GM11168 (cell line): ENCODE results near the gene NCR3LG1.

Experiments used
- in situ Hi-C: fragments of 300-500 bp; cut with MboI; formaldehyde crosslinking; loops from one replicate; pipeline ENCODE4 v1.12.0; 2022; ENCODE audit warnings: low sequenced_read_pairs; ENCODE audit not compliant: unreplicated experiment

Gene NCR3LG1

GRCh38 chr11:17369094-17369493, 17.5 kb downstream of the NCR3LG1 start:
- in situ Hi-C loops, result no loop called here

- in situ Hi-C loops, result no loop called here
Measured at GRCh38 chr11:17369684-17370243, 18.2 kb downstream of the NCR3LG1 start.

- in situ Hi-C loops, result no loop called here
Measured at GRCh38 chr11:17371614-17372013, 20.0 kb downstream of the NCR3LG1 start.

GRCh38 chr11:17375547-17375946, 23.9 kb downstream of the NCR3LG1 start:
- in situ Hi-C loops, result no loop called here

GRCh38 chr11:17376493-17376892, 24.9 kb downstream of the NCR3LG1 start:
- in situ Hi-C loops, result no loop called here

- in situ Hi-C loops, result no loop called here
Measured at GRCh38 chr11:17378655-17379054, 27.1 kb downstream of the NCR3LG1 start.

- in situ Hi-C loops, result loop anchor here (5.0 kb wide), 1 partner anchor 128 kb away; no protein-coding TSS in a partner anchor
Measured at GRCh38 chr11:17379383-17380180, 28.0 kb downstream of the NCR3LG1 start.

- in situ Hi-C loops, result loop anchor here (5.0 kb wide), 1 partner anchor 126 kb away; no protein-coding TSS in a partner anchor
Measured at GRCh38 chr11:17381156-17381555, 29.6 kb downstream of the NCR3LG1 start.

GRCh38 chr11:17382046-17382728, 30.6 kb downstream of the NCR3LG1 start:
- in situ Hi-C loops, result loop anchor here (5.0 kb wide), 1 partner anchor 125 kb away; no protein-coding TSS in a partner anchor

- in situ Hi-C loops, result loop anchor here (5.0 kb wide), 1 partner anchor 124 kb away; no protein-coding TSS in a partner anchor
Measured at GRCh38 chr11:17383461-17383860, 31.9 kb downstream of the NCR3LG1 start.

- in situ Hi-C loops, result loop anchor here (5.0 kb wide), 1 partner anchor 123 kb away; no protein-coding TSS in a partner anchor
Measured at GRCh38 chr11:17384002-17384511, 32.5 kb downstream of the NCR3LG1 start.

- in situ Hi-C loops, result no loop called here
Measured at GRCh38 chr11:17385492-17385891, 33.9 kb downstream of the NCR3LG1 start.

- in situ Hi-C loops, result no loop called here
Measured at GRCh38 chr11:17385926-17386325, 34.3 kb downstream of the NCR3LG1 start.

GRCh38 chr11:17386331-17387084, 34.9 kb downstream of the NCR3LG1 start:
- in situ Hi-C loops, result no loop called here

GRCh38 chr11:17387254-17387653, 35.7 kb downstream of the NCR3LG1 start:
- in situ Hi-C loops, result no loop called here

GRCh38 chr11:17387811-17388210, 36.2 kb downstream of the NCR3LG1 start:
- in situ Hi-C loops, result no loop called here

GRCh38 chr11:17388609-17389210, 37.1 kb downstream of the NCR3LG1 start, which contains the start of gene KCNJ11:
Gene KCNJ11 (minus strand): TSS chr11:17388659. CDS start chr11:17388091, 568 bp downstream.
- in situ Hi-C loops, result no loop called here

GRCh38 chr11:17389211-17389956, 37.8 kb downstream of the NCR3LG1 start:
- in situ Hi-C loops, result no loop called here
